HG03135 (cell line): ENCODE results near the gene RIIAD1.
A peak's percentile ranks its signal among the peaks of the same experiment; 100 is the strongest.
"Not testable (repeated sequence)": the region's sequence is repeated elsewhere in the genome, so short reads cannot be mapped to it uniquely, and the experiment has no call there.

Experiments used
- ATAC-seq: cut with Tn5 transposase; IDR thresholded peaks from one replicate; pipeline ENCODE4 v1.9.1; 2021; ENCODE audit warnings: mild to moderate bottlenecking, moderate library complexity; ENCODE audit not compliant: unreplicated experiment

Gene RIIAD1

GRCh38 chr1:151720974-151721787, at the start of gene RIIAD1:
Gene RIIAD1 (plus strand): TSS chr1:151721522. CDS start chr1:151721537, 15 bp downstream.
- ATAC-seq = peak; percentile 58

GRCh38 chr1:151673407-151673806, 47.9 kb upstream of the RIIAD1 start:
- no peak for ATAC-seq

GRCh38 chr1:151680391-151680790, 40.9 kb upstream of the RIIAD1 start:
- no peak for ATAC-seq

- ATAC-seq = no peak
Measured at GRCh38 chr1:151680826-151681225, 40.5 kb upstream of the RIIAD1 start.

- no peak for ATAC-seq
Measured at GRCh38 chr1:151681923-151682322, 39.4 kb upstream of the RIIAD1 start.

GRCh38 chr1:151682901-151683300, 38.4 kb upstream of the RIIAD1 start:
- ATAC-seq = not testable (repeated sequence)

- no peak for ATAC-seq
Measured at GRCh38 chr1:151684128-151684527, 37.2 kb upstream of the RIIAD1 start.

GRCh38 chr1:151686561-151686960, 34.8 kb upstream of the RIIAD1 start:
- no peak for ATAC-seq

- ATAC-seq = no peak
Measured at GRCh38 chr1:151689494-151689893, 31.8 kb upstream of the RIIAD1 start.

GRCh38 chr1:151692226-151692625, 29.1 kb upstream of the RIIAD1 start:
- ATAC-seq = no peak

- no peak for ATAC-seq
Measured at GRCh38 chr1:151693057-151693651, 28.2 kb upstream of the RIIAD1 start.

GRCh38 chr1:151701515-151701914, 19.8 kb upstream of the RIIAD1 start:
- no peak for ATAC-seq

GRCh38 chr1:151702936-151703335, 18.4 kb upstream of the RIIAD1 start:
- no peak for ATAC-seq

GRCh38 chr1:151703813-151704212, 17.5 kb upstream of the RIIAD1 start:
- ATAC-seq = no peak

GRCh38 chr1:151704246-151704645, 17.1 kb upstream of the RIIAD1 start:
- ATAC-seq = no peak

GRCh38 chr1:151705146-151705545, 16.2 kb upstream of the RIIAD1 start:
- ATAC-seq = no peak

- no peak for ATAC-seq
Measured at GRCh38 chr1:151705753-151706463, 15.4 kb upstream of the RIIAD1 start.

GRCh38 chr1:151706464-151707415, 14.6 kb upstream of the RIIAD1 start:
- ATAC-seq = no peak

- no peak for ATAC-seq
Measured at GRCh38 chr1:151707541-151708065, 13.7 kb upstream of the RIIAD1 start.

- no peak for ATAC-seq
Measured at GRCh38 chr1:151708891-151709290, 12.4 kb upstream of the RIIAD1 start.
